D721Med (cell line): Measurements from ENCODE around the gene KLF17.

ENCODE experiments used
- DNase-seq: peaks from one replicate; pipeline ENCODE4 v3.0.0; 2011; ENCODE audit warnings: low spot score; ENCODE audit not compliant: insufficient read length
- FAIRE-seq: peaks from 2 replicates; lab custom pipeline; 2011; peaks lifted over from hg19 to GRCh38; lab: Jason Lieb, UNC
- CTCF ChIP-seq: IDR thresholded peaks from 2 replicates; pipeline ENCODE4 v1.5.1; 2012; ENCODE audit warnings: mild to moderate bottlenecking, control low read depth; ENCODE audit not compliant: insufficient read depth; ENCODE audit errors: missing control alignments

KLF17 gene

GRCh38 chr1:44119525-44119924 lies 904 bp downstream of the KLF17 start:
- DNase-seq (no peak), FAIRE-seq (no peak)
- TF ChIP-seq CTCF = no peak

- TF ChIP-seq CTCF = no peak
- FAIRE-seq (no peak), DNase-seq (no peak)
Measured at GRCh38 chr1:44120398-44120949, 1.9 kb downstream of the KLF17 start.

- FAIRE-seq = no peak
- TF ChIP-seq CTCF = no peak
Measured at GRCh38 chr1:44129616-44130500, 11.2 kb downstream of the KLF17 start.

GRCh38 chr1:44131411-44131810 lies 12.8 kb downstream of the KLF17 start:
- no peak for TF ChIP-seq CTCF
- FAIRE-seq (no peak), DNase-seq (no peak)

More at GRCh38 chr1:44129616-44130500, 11.2 kb downstream of the KLF17 start:
- DNase-seq = no peak

- TF ChIP-seq CTCF = no peak
- FAIRE-seq (no peak), DNase-seq (no peak)
Measured at GRCh38 chr1:44134071-44134920, 15.7 kb downstream of the KLF17 start.

- no peak for TF ChIP-seq CTCF
- FAIRE-seq = no peak
- DNase-seq = no peak
Measured at GRCh38 chr1:44135886-44136285, 17.3 kb downstream of the KLF17 start.
